Testis (tissue), 3 donors: Measurements from ENCODE around the gene MOB3B. TPM values are rescaled to one million over a fixed set of nuclear protein-coding genes. Genes with fewer than 3 reads are reported as not detected.

Source experiments
- DNase-seq: peaks from one replicate; pipeline ENCODE4 v3.0.0-alpha.2; 2019
- H3K27ac ChIP-seq, 2 donors: fragments of 200-600 bp; sonication (generic); one replicate each; pipeline ENCODE4 v1.5.1; 2019
- H3K27me3 ChIP-seq: fragments of 200-600 bp; sonication (generic); one replicate; pipeline ENCODE4 v1.5.1; 2019
- H3K36me3 ChIP-seq: fragments of 200-600 bp; sonication (generic); one replicate; pipeline ENCODE4 v1.5.1; 2017; ENCODE audit warnings: low read depth; ENCODE audit errors: missing control alignments
- H3K4me1 ChIP-seq: fragments of 200-600 bp; sonication (generic); one replicate; pipeline ENCODE4 v1.5.1; 2019
- H3K4me3 ChIP-seq, 2 donors: fragments of 200-600 bp; sonication (generic); one replicate each; pipeline ENCODE4 v1.5.1; 2017 to 2019
- H3K9me3 ChIP-seq: fragments of 200-600 bp; sonication (generic); one replicate; pipeline ENCODE4 v1.5.1; 2017
- POLR2A ChIP-seq: fragments of 450-650 bp; IDR thresholded peaks from one replicate; pipeline ENCODE4 v1.6.1; 2017; ENCODE audit warnings: antibody characterized with exemption, mild to moderate bottlenecking, moderate library complexity
- WGBS, 2 donors: methylation state at CpG; one replicate each; pipeline ENCODE4 v1.1.5; 2018; 5-methylcytosine and 5-hydroxymethylcytosine counted together
- intact Hi-C: fragments of 100-400 bp; cut with DNase I; formaldehyde crosslinking; loops from one replicate; pipeline ENCODE4 v1.15.1; 2023; ENCODE audit warnings: low total_unique reads
- polyA plus RNA-seq: library from polyadenylated mRNA; stranded (reverse); fragments of 350-450 nt; fragmentation: Illumina TruSeq; extraction: RNeasy Lipid Tissue Mini Kit (QIAGEN cat#74804); gene quantifications from one replicate; pipeline ENCODE4 v1.2.3, GENCODE V29; 2014; ENCODE audit warnings: low read depth, low replicate concordance; ENCODE audit not compliant: insufficient read depth
- total RNA-seq, 2 donors: library from RNA; depleted of rRNA; stranded (reverse); fragments of >200 nt; gene quantifications; one replicate each; pipeline ENCODE4 v1.2.3, GENCODE V29; 2016
- TF ChIP-seq, protein P1 (sequence below), 3 experiments: fragments of 450-650 bp in 2 of 3; fragments of 200-600 bp in 1 of 3; sonication (generic) in 1 of 3; IDR thresholded peaks; one replicate each; pipeline ENCODE4 v1.5.1; 2016 to 2019; ENCODE audit warnings: antibody characterized with exemption in 3 of 3, mild to moderate bottlenecking in 2 of 3, moderate library complexity in 1 of 3

MOB3B gene
- total and polyA plus RNA-seq, 3 donors from 2014 or later = 9.1 to 23.2 (median 17.5) TPM

DNA sequence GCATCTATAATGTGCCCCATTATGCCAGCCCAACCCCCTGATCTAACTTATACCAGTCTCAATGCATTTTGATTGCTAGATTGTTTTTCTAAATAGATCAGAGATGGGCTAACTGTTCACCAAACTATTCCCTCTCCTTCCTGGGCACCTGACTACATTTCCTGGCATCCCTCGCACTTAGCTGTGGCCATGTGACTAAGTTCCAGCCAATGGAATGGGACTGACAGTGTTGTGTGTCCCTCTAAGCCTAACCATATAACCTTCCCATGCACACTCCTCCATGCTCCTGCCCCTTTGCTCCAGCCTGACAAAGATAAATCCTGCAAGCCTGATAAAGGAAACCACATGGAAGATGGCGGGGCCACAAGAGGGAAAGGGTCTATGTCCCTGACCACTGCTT is 17.8 kb downstream of the MOB3B start:
- no peak overlapping the region for H3K4me3 ChIP-seq
- H3K9me3 ChIP-seq = no peaks in the 10 kb centered on the region
- no peak for TF ChIP-seq POLR2A
- TF ChIP-seq, protein P1, sequence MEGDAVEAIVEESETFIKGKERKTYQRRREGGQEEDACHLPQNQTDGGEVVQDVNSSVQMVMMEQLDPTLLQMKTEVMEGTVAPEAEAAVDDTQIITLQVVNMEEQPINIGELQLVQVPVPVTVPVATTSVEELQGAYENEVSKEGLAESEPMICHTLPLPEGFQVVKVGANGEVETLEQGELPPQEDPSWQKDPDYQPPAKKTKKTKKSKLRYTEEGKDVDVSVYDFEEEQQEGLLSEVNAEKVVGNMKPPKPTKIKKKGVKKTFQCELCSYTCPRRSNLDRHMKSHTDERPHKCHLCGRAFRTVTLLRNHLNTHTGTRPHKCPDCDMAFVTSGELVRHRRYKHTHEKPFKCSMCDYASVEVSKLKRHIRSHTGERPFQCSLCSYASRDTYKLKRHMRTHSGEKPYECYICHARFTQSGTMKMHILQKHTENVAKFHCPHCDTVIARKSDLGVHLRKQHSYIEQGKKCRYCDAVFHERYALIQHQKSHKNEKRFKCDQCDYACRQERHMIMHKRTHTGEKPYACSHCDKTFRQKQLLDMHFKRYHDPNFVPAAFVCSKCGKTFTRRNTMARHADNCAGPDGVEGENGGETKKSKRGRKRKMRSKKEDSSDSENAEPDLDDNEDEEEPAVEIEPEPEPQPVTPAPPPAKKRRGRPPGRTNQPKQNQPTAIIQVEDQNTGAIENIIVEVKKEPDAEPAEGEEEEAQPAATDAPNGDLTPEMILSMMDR (IDR thresholded peaks at IDR 0.05) = no peak

DNA sequence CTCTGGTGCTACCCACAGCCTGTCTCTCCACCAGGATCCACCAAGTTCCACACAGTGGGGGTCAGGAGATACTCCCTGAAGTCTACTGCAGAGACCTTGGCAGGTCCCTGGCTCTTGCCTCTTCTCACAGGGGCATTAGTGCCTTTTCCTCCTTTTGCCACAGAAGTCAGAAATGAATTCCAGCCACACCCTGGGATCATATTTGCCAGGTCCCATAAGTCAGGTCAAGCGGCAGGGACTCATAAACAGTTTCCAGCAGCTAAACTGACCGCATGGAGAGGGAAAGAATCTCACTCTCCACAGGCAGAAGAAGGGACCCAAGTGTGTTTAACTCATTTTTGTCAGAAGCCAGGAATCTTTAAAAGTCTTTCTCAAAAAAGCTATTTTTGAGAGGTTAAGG is 18.8 kb downstream of the MOB3B start:
- Histone ChIP-seq H3K9me3 (no peaks in the 10 kb centered on the region), H3K36me3 (no peaks in the 10 kb centered on the region), H3K4me1 (peaks cover 5% of the 10 kb centered on the region), H3K27ac (no peak overlapping the region), H3K4me3 (no peak overlapping the region), H3K27me3 (no peaks in the 10 kb centered on the region)
- 84 to 98% methylated on average over 2 of the region's 2 CpGs for WGBS, 2 donors
- DNase-seq = no peak
- intact Hi-C loops = no loop called here
- no peak for TF ChIP-seq POLR2A
- TF ChIP-seq, protein P1 (IDR thresholded peaks at IDR 0.05) = no peak

More for the DNA sequence above, 17.8 kb downstream of the MOB3B start:
- no peaks in the 10 kb centered on the region for H3K36me3 ChIP-seq
- H3K4me1 ChIP-seq = peaks cover 5% of the 10 kb centered on the region
- no peak for DNase-seq
- H3K27me3 ChIP-seq = no peaks in the 10 kb centered on the region
- WGBS, 2 donors = 97 to 100% methylated on average over 2 of the region's 2 CpGs
- intact Hi-C loops = no loop called here
- no peak overlapping the region for H3K27ac ChIP-seq

DNA sequence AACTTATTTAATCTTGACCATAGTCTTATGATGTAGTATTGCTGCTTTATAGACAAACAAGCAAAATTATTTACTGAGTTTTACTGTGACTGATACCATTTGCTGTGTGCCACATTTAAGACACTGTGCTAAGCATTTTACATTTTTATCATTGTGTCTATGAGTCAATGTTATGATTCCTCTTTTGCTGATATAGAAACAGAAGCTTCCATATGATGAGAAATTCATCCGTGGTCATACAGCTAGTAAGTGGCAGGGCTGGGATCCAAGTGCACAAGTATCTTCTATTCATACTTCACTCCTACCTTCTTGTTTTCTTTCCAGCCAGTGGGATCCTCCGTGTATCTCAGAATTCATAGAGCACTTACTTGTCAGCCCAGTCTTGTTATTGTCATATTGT is 22.6 kb downstream of the MOB3B start:
- no peaks in the 10 kb centered on the region for H3K9me3 ChIP-seq
- intact Hi-C loops = no loop called here
- TF ChIP-seq POLR2A = no peak
- TF ChIP-seq, protein P1 (IDR thresholded peaks at IDR 0.05) = no peak
- no peaks in the 10 kb centered on the region for H3K27me3 ChIP-seq
- H3K4me3 ChIP-seq = no peak overlapping the region
- DNase-seq = no peak
- H3K36me3 ChIP-seq = no peaks in the 10 kb centered on the region
- no peaks in the 10 kb centered on the region for H3K4me1 ChIP-seq
- 43 to 45% methylated on average over 2 of the region's 2 CpGs for WGBS, 2 donors
- H3K27ac ChIP-seq = no peak overlapping the region

DNA sequence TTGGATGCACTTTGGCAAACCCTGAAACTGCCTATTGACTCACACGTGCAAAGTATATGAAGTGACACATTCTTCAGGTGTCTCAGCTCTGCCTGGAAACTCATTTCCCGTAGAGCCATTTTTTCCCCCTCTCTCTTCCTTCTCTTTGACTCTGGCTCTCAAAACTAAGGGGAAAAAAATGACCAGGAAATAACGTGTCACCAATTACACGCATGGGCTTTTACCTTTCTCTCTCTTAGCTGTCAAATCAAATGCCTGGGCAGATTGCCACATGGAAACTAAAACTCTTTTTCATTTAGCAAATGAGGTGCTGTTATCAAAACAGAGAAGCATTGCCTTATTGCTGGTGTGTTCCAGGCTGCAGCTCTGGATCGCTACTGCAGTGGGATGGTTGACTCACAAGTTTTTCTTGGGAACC is 23.9 kb downstream of the MOB3B start:
- H3K27ac ChIP-seq = no peak overlapping the region
- no peaks in the 10 kb centered on the region for H3K27me3 ChIP-seq
- intact Hi-C loops = no loop called here
- H3K4me3 ChIP-seq = no peak overlapping the region
- WGBS, 2 donors = 90% methylated on average over 5 of the region's 5 CpGs
- H3K4me1 ChIP-seq = no peaks in the 10 kb centered on the region
- H3K36me3 ChIP-seq = no peaks in the 10 kb centered on the region
- DNase-seq = no peak
- no peaks in the 10 kb centered on the region for H3K9me3 ChIP-seq
- TF ChIP-seq, protein P1 (IDR thresholded peaks at IDR 0.05) = no peak
- no peak for TF ChIP-seq POLR2A

DNA sequence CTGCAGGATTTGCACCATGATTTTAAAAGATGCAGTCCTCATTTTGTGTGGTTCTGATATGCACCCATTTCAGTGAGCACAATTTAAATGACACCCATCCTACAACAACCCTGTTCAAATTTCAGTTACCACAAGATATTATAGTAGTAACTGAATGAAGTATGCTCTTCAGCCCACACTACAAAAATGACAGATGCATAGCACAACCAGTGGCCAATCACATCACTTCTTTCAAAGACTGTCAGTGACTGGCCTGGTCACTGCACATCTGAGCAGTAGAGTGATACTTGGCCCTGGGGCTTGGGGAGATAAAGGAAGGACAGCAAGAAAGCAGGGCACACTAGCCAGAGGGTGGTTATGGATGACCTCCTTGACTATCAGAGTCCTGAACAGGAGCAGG is 25.4 kb downstream of the MOB3B start:
- Histone ChIP-seq H3K27ac (no peak overlapping the region), H3K4me1 (peaks cover 7% of the 10 kb centered on the region), H3K4me3 (no peak overlapping the region), H3K27me3 (no peaks in the 10 kb centered on the region), H3K36me3 (no peaks in the 10 kb centered on the region), H3K9me3 (no peaks in the 10 kb centered on the region)
- intact Hi-C loops = no loop called here
- no peak for DNase-seq
- TF ChIP-seq, protein P1 (IDR thresholded peaks at IDR 0.05) = no peak
- no peak for TF ChIP-seq POLR2A
